IMR-90 (cell line): ENCODE results near the gene OSM. TPM values are rescaled to one million over a fixed set of nuclear protein-coding genes. Genes with fewer than 3 reads are reported as not detected.

Experiments used
- ATAC-seq: fragments of 200-7000 bp; cut with Tn5 transposase; 2 replicates; pipeline ENCODE4 v1.9.1; 2020; ENCODE audit warnings: low read depth, mild to moderate bottlenecking, moderate library complexity
- BruUV-seq: library from RNA; stranded (reverse); fragments of 400-500 nt; replicated peaks from 2 replicates; lab custom pipeline; 2021; lab: Mats Ljungman, UMichigan
- CTCF ChIA-PET: fragments of 300-600 bp; formaldehyde crosslinking; extraction: SDS; loops from one replicate; lab custom pipeline; 2021; ENCODE audit warnings: antibody characterized with exemption; lab: Yijun Ruan, JAX
- POLR2A ChIA-PET: fragments of 300-600 bp; sonication (Branson Sonifier 250); formaldehyde crosslinking; loops from one replicate; lab custom pipeline; 2022; ENCODE audit warnings: antibody characterized with exemption; ENCODE audit not compliant: unreplicated experiment; lab: Charles Lee
- DNase-seq: peaks from one replicate; pipeline ENCODE4 v3.0.0; 2013
- H2AFZ ChIP-seq: replicated peaks from 2 replicates; pipeline ENCODE3; 2013; ENCODE audit warnings: low read length, mild to moderate bottlenecking; ENCODE audit not compliant: poor library complexity
- H2AK5ac ChIP-seq: 2 replicates; pipeline ENCODE4 v1.6.1; 2013; ENCODE audit warnings: low read depth, low read length, inconsistent platforms
- H2AK9ac ChIP-seq: replicated peaks from 2 replicates; pipeline ENCODE3; 2013; ENCODE audit warnings: mild to moderate bottlenecking, low read depth, low read length, moderate library complexity; ENCODE audit not compliant: poor library complexity
- H2BK120ac ChIP-seq: 2 replicates; pipeline ENCODE4 v1.6.1; 2013; ENCODE audit warnings: low read depth, low read length, inconsistent platforms
- H2BK15ac ChIP-seq: 3 replicates; pipeline ENCODE4 v1.6.1; 2013; ENCODE audit warnings: low read depth, low read length, inconsistent platforms
- H2BK20ac ChIP-seq: 2 replicates; pipeline ENCODE4 v1.6.1; 2013; ENCODE audit warnings: low read depth, mild to moderate bottlenecking, inconsistent platforms, low read length, moderate library complexity
- H2BK5ac ChIP-seq: 2 replicates; pipeline ENCODE4 v1.6.1; 2013; ENCODE audit warnings: mild to moderate bottlenecking, low read depth, low read length, inconsistent platforms; ENCODE audit not compliant: poor library complexity, severe bottlenecking
- H3K14ac ChIP-seq: replicated peaks from 2 replicates; pipeline ENCODE4 v1.6.1; 2013; ENCODE audit warnings: low read depth, low read length, inconsistent platforms
- H3K18ac ChIP-seq: 2 replicates; pipeline ENCODE4 v1.6.1; 2013; ENCODE audit warnings: low read depth, low read length, control low read depth
- H3K23ac ChIP-seq: 2 replicates; pipeline ENCODE4 v1.6.1; 2013; ENCODE audit warnings: low read depth, low read length, inconsistent platforms
- H3K27ac ChIP-seq: 2 replicates; pipeline ENCODE4 v1.5.1; 2013; ENCODE audit warnings: mild to moderate bottlenecking, control low read depth, low read length; ENCODE audit not compliant: insufficient read depth
- H3K27me3 ChIP-seq: 2 replicates; pipeline ENCODE4 v1.6.1; 2013; ENCODE audit warnings: low read length; ENCODE audit not compliant: control insufficient read depth, insufficient read depth
- H3K36me3 ChIP-seq: 2 replicates; pipeline ENCODE4 v1.6.1; 2013; ENCODE audit warnings: low read length, mixed read lengths; ENCODE audit not compliant: control insufficient read depth, insufficient read depth
- H3K4ac ChIP-seq: 2 replicates; pipeline ENCODE4 v1.6.1; 2013; ENCODE audit warnings: low read depth, low read length, inconsistent platforms
- H3K4me1 ChIP-seq: 2 replicates; pipeline ENCODE4 v1.6.1; 2013; ENCODE audit warnings: low read length, mixed read lengths; ENCODE audit not compliant: control insufficient read depth, insufficient read depth
- H3K4me2 ChIP-seq: 2 replicates; pipeline ENCODE4 v1.6.1; 2013; ENCODE audit warnings: low read depth, mild to moderate bottlenecking, control low read depth, low read length, moderate library complexity
- H3K4me3 ChIP-seq: 2 replicates; pipeline ENCODE4 v1.5.1; 2013; ENCODE audit warnings: low read depth, mild to moderate bottlenecking, control low read depth, low read length, moderate library complexity; ENCODE audit not compliant: insufficient read depth
- H3K56ac ChIP-seq: 2 replicates; pipeline ENCODE4 v1.6.1; 2013; ENCODE audit warnings: low read length, inconsistent platforms; ENCODE audit not compliant: insufficient read depth; ENCODE audit errors: extremely low read depth
- H3K79me1 ChIP-seq, 2 experiments: 2 replicates each; pipeline ENCODE4 v1.6.1; 2013; ENCODE audit warnings: low read length in 2 of 2, inconsistent platforms in 1 of 2, low read depth in 1 of 2
- H3K9ac ChIP-seq: 2 replicates; pipeline ENCODE4 v1.6.1; 2013; ENCODE audit warnings: low read depth, low read length, control low read depth
- H3K9me1 ChIP-seq: 2 replicates; pipeline ENCODE4 v1.6.1; 2013; ENCODE audit warnings: low read length, inconsistent platforms; ENCODE audit not compliant: insufficient read depth
- H3K9me3 ChIP-seq: 2 replicates; pipeline ENCODE4 v1.6.1; 2013; ENCODE audit warnings: low read length; ENCODE audit not compliant: control insufficient read depth, insufficient read depth
- H4K20me1 ChIP-seq: 2 replicates; pipeline ENCODE4 v1.6.1; 2013; ENCODE audit warnings: low read length, inconsistent platforms; ENCODE audit not compliant: insufficient read depth
- H4K5ac ChIP-seq: 2 replicates; pipeline ENCODE4 v1.6.1; 2013; ENCODE audit warnings: mild to moderate bottlenecking, low read depth, low read length, control low read depth
- H4K8ac ChIP-seq, 2 experiments: 2 replicates each; pipeline ENCODE4 v1.6.1; 2013; ENCODE audit warnings: low read depth in 2 of 2, low read length in 2 of 2, control low read depth in 1 of 2, inconsistent platforms in 1 of 2
- H4K91ac ChIP-seq: 2 replicates; pipeline ENCODE4 v1.6.1; 2013; ENCODE audit warnings: low read depth, low read length, inconsistent platforms; ENCODE audit not compliant: insufficient read depth
- MAZ ChIP-seq: IDR thresholded peaks from 2 replicates; pipeline ENCODE4 v1.6.1; 2012; ENCODE audit warnings: low read depth, mild to moderate bottlenecking, low read length, improper control_type of control experiment, moderate library complexity, borderline replicate concordance
- POLR2A ChIP-seq: IDR thresholded peaks from 2 replicates; pipeline ENCODE4 v1.6.1; 2012; ENCODE audit warnings: mild to moderate bottlenecking, low read depth, low read length
- WGBS, 2 experiments: methylation state at CpG; one replicate each; pipeline versions ENCODE4 v1.1.5 to v1.1.7; 2013; ENCODE audit warnings: missing lambda C conversion rate in 2 of 2; ENCODE audit not compliant: insufficient read length in 1 of 2; ENCODE audit errors: extremely low coverage in 2 of 2; 5-methylcytosine and 5-hydroxymethylcytosine counted together
- dilution Hi-C: fragments of 300-500 bp; cut with HindIII; formaldehyde crosslinking; loops from one replicate; pipeline ENCODE4 v1.14.3; 2018; ENCODE audit warnings: low sequenced_read_pairs; ENCODE audit not compliant: unreplicated experiment
- in situ Hi-C: fragments of 300-500 bp; cut with MboI; formaldehyde crosslinking; loops from 3 replicates; pipeline ENCODE4 v1.14.3; 2019; ENCODE audit warnings: low sequenced_read_pairs, inconsistent platforms, mixed read lengths
- intact Hi-C: fragments of 100-400 bp; cut with micrococcal nuclease; formaldehyde crosslinking; loops from 2 replicates; pipeline ENCODE4 v1.10.0; 2022
- polyA plus RNA-seq, 3 experiments: library from polyadenylated mRNA; depleted of rRNA; stranded (reverse); fragments of >200 nt; gene quantifications; 2 replicates each; pipeline ENCODE4 v1.2.3, GENCODE V29; 2012; ENCODE audit warnings: low replicate concordance in 1 of 3
- total RNA-seq: library from RNA; depleted of rRNA; stranded (reverse); fragments of >200 nt; gene quantifications from 2 replicates; pipeline ENCODE4 v1.2.3, GENCODE V29; 2012

OSM gene
- total and polyA plus RNA-seq, 2 of the 4 experiments (the other 2 are of a cell fraction): not detected

GRCh38 chr22:30244641-30245040 lies 22.0 kb downstream of the OSM start:
- Histone ChIP-seq H3K14ac (peak overlapping the region; percentile 98), H3K9ac (peak overlapping the region; percentile 100)
- no TSS peak for BruUV-seq

More at GRCh38 chr22:30244641-30245040, 22.0 kb downstream of the OSM start:
- intact Hi-C loops (loop anchor here (5.0 kb wide), 1 partner anchor 87 kb away; no protein-coding TSS in a partner anchor), dilution Hi-C loops (no loop called here), in situ Hi-C loops (no loop called here)
- peak overlapping the region; percentile 84 for H2BK20ac ChIP-seq
- H3K9me1 ChIP-seq: peaks cover 25% of the 10 kb centered on the region
- CTCF ChIA-PET: no interaction called here
- no peaks in the 10 kb centered on the region for H4K20me1 ChIP-seq
- peak overlapping the region; percentile 100 for H4K5ac ChIP-seq
- H4K91ac ChIP-seq: peak overlapping the region; percentile 99
- peak overlapping the region; percentile 100 for H3K4ac ChIP-seq
- 0 out of 2 replicates have a peak overlapping the region, but pooled peaks have one; percentile 54 for H3K56ac ChIP-seq
- peak overlapping the region; percentile 100 for H3K27ac ChIP-seq
- H3K4me1 ChIP-seq: peaks cover 64% of the 10 kb centered on the region
- H4K8ac ChIP-seq: peak overlapping the region; percentile 94 to 96
- POLR2A ChIA-PET: no interaction called here
- TF ChIP-seq MAZ (no peak), POLR2A (peak; percentile 41)
- no peaks in the 10 kb centered on the region for H3K9me3 ChIP-seq
- 100% methylated on average over 1 of the region's 5 CpGs; no CpG with 5 or more reads in 1 of the 2 experiments for WGBS, 2 experiments
- peak overlapping the region; percentile 99; the same call in 1 of the 2 replicates for H3K23ac ChIP-seq
- peak overlapping the region; percentile 64; the same call in 2 of the 3 replicates for H2BK15ac ChIP-seq
- peak overlapping the region; percentile 99 for H2BK120ac ChIP-seq
- no peak for ATAC-seq
- peaks cover 47% of the 10 kb centered on the region for H3K36me3 ChIP-seq
- no peaks in the 10 kb centered on the region for H3K27me3 ChIP-seq
- H2AK9ac ChIP-seq: peak overlapping the region; percentile 96
- H3K18ac ChIP-seq: peak overlapping the region; percentile 100
- peaks cover 37 to 60% of the 10 kb centered on the region in 2 experiments for H3K79me1 ChIP-seq
- peak overlapping the region; percentile 100 for H2AK5ac ChIP-seq
- no peak for DNase-seq
- peak overlapping the region; percentile 94 for H2BK5ac ChIP-seq
- H3K4me2 ChIP-seq: peak overlapping the region; percentile 94
- peak overlapping the region; percentile 13 for H2AFZ ChIP-seq
- H3K4me3 ChIP-seq: peak overlapping the region; percentile 87
